Naive B cell (primary cell): ENCODE data around the gene TF. TPM values are rescaled to one million over a fixed set of nuclear protein-coding genes. Genes with fewer than 3 reads are reported as not detected.
A peak's percentile ranks its signal among the peaks of the same experiment; 100 is the strongest.

Experiments used
- ATAC-seq, 2 donors: fragments of 150-1000 bp; cut with Tn5 transposase; 2 replicates each; pipeline ENCODE4 v1.10.0; 2021; ENCODE audit warnings: low read depth in 2 of 2, mild to moderate bottlenecking in 2 of 2, moderate library complexity in 2 of 2
- DNase-seq: peaks from one replicate; pipeline ENCODE4 v3.0.0; 2022
- H3K27ac Mint-ChIP-seq, 6 donors: one replicate each; pipeline ENCODE4 v1.8.0; 2020 to 2022; ENCODE audit warnings: mild to moderate bottlenecking in 6 of 6, mixed read lengths in 6 of 6, moderate library complexity in 5 of 6, inconsistent platforms in 2 of 6
- H3K27me3 Mint-ChIP-seq, 3 donors: one replicate each; pipeline ENCODE4 v1.8.0; 2021 to 2022; ENCODE audit warnings: mixed read lengths in 3 of 3, mild to moderate bottlenecking in 1 of 3
- H3K36me3 Mint-ChIP-seq, 2 donors: one replicate each; pipeline ENCODE4 v1.8.0; 2020 to 2022; ENCODE audit warnings: mixed read lengths in 2 of 2, inconsistent platforms in 1 of 2, mild to moderate bottlenecking in 1 of 2
- H3K4me1 Mint-ChIP-seq, 3 donors: one replicate each; pipeline ENCODE4 v1.8.0; 2020 to 2022; ENCODE audit warnings: mixed read lengths in 3 of 3, inconsistent platforms in 1 of 3, mild to moderate bottlenecking in 1 of 3, moderate library complexity in 1 of 3
- H3K4me3 Mint-ChIP-seq, 8 donors: one replicate each; pipeline ENCODE4 v1.8.0; 2020 to 2022; ENCODE audit warnings: mild to moderate bottlenecking in 8 of 8, mixed read lengths in 8 of 8, moderate library complexity in 8 of 8, inconsistent platforms in 2 of 8
- H3K9me3 Mint-ChIP-seq, 7 donors: one replicate each; pipeline ENCODE4 v1.8.0; 2020 to 2022; ENCODE audit warnings: mixed read lengths in 7 of 7, mild to moderate bottlenecking in 5 of 7, inconsistent platforms in 2 of 7, moderate library complexity in 1 of 7
- polyA plus RNA-seq, 6 donors: library from polyadenylated mRNA; unstranded; fragments of 300-500 nt; fragmentation: Illumina TruSeq; gene quantifications; one replicate each; pipeline ENCODE4 v1.2.3, GENCODE V29; 2021; ENCODE audit warnings: low read depth in 6 of 6

TF gene
- polyA plus RNA-seq, 6 donors from 2014 or later = 0.24 to 0.29 TPM; not detected in 4

DNA sequence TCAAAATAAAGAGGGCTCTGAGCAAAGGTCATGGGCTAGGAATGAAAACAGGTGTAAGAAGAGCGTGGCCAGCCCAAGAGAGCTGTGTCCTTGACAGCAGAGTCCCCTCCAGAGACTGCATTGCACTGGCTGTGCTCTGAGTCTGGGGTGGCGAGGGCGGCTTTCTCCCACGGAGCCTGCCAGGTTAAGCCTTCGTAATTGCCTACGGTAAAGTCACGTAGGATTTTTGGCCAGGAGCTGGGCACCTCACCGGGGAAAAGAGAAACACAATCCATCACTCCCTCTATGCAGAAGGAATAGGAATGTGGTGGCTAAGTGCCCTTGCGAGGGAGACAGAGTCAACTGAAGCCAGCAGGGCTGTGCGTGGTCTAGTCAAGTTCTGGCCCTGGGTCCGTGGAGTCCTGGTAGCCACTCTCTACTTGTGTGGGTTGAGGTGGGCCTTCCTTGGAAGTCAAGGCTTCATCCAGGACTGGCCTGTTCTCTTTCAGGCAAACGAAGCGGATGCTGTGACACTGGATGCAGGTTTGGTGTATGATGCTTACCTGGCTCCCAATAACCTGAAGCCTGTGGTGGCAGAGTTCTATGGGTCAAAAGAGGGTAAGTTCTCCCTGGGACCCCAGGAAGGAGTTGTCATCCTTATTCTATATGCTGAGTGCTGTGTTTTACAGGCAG lies 7.0 kb downstream of the TF start:
- Mint-ChIP-seq H3K9me3 (no peaks in the 10 kb centered on the region), H3K4me1 (no peaks in the 10 kb centered on the region), H3K27ac (no peak overlapping the region), H3K4me3 (no peak overlapping the region), H3K36me3 (no peaks in the 10 kb centered on the region), H3K27me3 (peaks cover 24 to 52% (median 26%) of the 10 kb centered on the region in 3 donors)
- ATAC-seq (no peak), DNase-seq (no peak)

DNA sequence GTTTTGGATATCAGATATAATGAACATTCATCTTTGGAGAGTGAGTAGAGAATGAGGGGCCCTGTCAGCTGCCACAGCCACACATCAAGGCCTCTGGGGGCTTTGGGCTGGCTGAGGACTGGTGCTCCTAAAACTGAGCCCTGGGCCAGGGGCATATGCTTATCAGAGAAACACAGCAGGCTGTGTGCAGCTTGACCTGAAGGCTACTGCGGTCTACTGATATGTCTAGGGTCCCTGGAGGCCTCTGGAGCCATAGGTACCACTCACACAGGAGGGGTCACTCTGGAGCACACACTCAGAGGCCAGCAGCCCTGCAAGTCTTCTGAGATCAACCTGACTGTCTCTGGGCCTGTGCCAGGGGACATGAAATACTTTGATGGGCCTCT lies 7.6 kb downstream of the TF start:
- Mint-ChIP-seq H3K27me3 (peaks cover 26 to 56% (median 30%) of the 10 kb centered on the region in 3 donors), H3K27ac (no peak overlapping the region), H3K4me3 (no peak overlapping the region), H3K4me1 (no peaks in the 10 kb centered on the region), H3K36me3 (no peaks in the 10 kb centered on the region), H3K9me3 (no peaks in the 10 kb centered on the region)
- DNase-seq (no peak), ATAC-seq (no peak)

DNA sequence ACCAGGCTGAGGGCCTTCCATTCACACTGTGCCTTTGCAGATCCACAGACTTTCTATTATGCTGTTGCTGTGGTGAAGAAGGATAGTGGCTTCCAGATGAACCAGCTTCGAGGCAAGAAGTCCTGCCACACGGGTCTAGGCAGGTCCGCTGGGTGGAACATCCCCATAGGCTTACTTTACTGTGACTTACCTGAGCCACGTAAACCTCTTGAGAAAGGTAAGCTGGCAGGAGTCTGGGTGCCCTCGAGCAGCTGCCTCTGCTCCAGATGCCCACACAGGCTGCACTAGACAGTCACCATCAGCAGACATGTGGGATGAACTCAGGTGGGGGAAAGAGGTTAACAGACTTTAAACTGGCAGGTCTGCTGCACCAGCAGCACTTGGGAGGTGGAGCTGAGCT lies 8.3 kb downstream of the TF start:
- no peaks in the 10 kb centered on the region for H3K36me3 Mint-ChIP-seq
- H3K4me3 Mint-ChIP-seq = no peak overlapping the region
- H3K4me1 Mint-ChIP-seq = no peaks in the 10 kb centered on the region
- peak overlapping the region in 1 of 6 donors; percentile 65 for H3K27ac Mint-ChIP-seq
- peaks cover 26 to 53% (median 26%) of the 10 kb centered on the region in 3 donors for H3K27me3 Mint-ChIP-seq
- no peak for DNase-seq
- no peak for ATAC-seq
- no peaks in the 10 kb centered on the region for H3K9me3 Mint-ChIP-seq

DNA sequence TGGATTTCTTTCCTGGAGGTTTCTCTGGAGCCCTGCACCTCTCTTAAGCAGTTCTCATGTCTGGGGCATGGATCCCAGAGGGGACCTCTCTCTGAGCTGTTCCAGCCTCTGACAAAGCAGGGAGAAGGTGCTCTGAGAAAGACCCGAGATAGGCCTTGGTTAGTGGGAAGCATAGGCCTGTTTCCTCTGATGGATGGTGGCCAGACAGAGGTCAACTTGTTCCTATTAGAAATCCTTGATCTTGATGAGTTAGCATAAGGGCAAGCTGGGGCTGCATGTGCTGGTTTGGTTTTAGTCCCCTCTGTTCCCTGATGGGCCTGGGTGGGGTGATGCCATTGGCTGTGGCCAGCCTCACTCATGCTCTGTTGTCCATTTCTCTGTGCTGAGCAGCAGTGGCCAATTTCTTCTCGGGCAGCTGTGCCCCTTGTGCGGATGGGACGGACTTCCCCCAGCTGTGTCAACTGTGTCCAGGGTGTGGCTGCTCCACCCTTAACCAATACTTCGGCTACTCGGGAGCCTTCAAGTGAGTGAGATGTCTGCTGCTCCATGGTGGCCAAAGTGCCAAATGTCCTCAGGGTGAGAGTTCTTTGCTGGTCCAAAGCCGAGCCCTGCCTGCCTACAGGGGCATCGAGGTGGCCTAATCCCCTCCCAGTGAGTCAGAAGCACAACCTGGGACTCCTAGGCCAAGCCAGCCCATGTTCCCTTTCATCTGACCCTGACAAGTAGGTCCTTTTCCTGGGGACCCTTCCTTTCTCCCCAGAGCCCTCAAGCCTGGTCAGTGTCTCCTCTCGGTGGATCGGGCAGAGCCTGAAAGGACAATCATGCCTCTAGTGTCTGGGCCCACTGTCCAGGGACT lies 9.0 kb downstream of the TF start:
- H3K9me3 Mint-ChIP-seq = no peaks in the 10 kb centered on the region
- H3K4me1 Mint-ChIP-seq = no peaks in the 10 kb centered on the region
- ATAC-seq = no peak
- H3K27ac Mint-ChIP-seq = no peak overlapping the region
- peaks cover 18 to 46% (median 22%) of the 10 kb centered on the region in 3 donors for H3K27me3 Mint-ChIP-seq
- H3K4me3 Mint-ChIP-seq = no peak overlapping the region
- DNase-seq = no peak
- no peaks in the 10 kb centered on the region for H3K36me3 Mint-ChIP-seq

DNA sequence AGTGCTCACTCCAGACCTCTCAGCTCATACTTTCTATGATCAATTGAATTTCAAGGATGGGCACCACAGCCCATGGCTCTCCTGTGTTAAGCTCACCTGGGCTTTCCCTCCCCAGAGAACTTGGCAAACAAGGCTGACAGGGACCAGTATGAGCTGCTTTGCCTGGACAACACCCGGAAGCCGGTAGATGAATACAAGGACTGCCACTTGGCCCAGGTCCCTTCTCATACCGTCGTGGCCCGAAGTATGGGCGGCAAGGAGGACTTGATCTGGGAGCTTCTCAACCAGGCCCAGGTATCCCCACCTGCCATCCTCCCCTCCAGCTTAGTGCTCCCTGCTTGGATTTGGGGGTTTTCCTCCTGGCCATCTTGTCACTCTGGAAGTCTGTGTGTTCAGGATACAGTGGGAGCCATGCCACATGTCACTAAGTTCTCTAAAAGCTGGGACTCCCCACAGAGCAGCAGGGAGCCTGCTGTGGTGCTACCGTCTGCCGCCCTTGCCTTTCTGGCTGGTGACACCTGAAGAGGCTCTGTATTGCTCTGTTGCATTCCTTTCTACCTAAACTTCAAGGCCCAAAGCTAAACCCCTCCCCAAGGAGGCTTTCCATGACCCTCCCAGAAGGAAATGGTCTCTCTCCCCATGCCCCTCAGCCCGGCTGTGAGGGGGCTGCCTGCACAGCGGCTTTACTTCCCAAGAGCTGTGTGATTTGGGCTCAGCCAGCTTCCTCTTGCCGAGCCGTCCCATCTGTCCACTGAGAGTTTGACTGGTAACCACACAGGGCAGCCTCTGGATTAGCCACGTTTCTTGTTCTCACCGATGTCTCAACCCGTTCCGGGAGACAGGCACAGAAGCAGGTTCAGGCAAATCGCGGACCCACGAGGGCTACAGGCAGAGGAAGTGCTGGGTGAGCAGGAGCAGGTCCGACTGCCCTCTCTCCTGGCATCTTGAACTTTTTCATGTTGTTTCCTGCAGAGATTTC lies 10.8 kb downstream of the TF start:
- peaks cover 17 to 46% (median 18%) of the 10 kb centered on the region in 3 donors for H3K27me3 Mint-ChIP-seq
- H3K36me3 Mint-ChIP-seq = no peaks in the 10 kb centered on the region
- ATAC-seq (no peak), DNase-seq (no peak)
- no peaks in the 10 kb centered on the region for H3K9me3 Mint-ChIP-seq
- no peaks in the 10 kb centered on the region for H3K4me1 Mint-ChIP-seq
- H3K4me3 Mint-ChIP-seq = no peak overlapping the region
- no peak overlapping the region for H3K27ac Mint-ChIP-seq

DNA sequence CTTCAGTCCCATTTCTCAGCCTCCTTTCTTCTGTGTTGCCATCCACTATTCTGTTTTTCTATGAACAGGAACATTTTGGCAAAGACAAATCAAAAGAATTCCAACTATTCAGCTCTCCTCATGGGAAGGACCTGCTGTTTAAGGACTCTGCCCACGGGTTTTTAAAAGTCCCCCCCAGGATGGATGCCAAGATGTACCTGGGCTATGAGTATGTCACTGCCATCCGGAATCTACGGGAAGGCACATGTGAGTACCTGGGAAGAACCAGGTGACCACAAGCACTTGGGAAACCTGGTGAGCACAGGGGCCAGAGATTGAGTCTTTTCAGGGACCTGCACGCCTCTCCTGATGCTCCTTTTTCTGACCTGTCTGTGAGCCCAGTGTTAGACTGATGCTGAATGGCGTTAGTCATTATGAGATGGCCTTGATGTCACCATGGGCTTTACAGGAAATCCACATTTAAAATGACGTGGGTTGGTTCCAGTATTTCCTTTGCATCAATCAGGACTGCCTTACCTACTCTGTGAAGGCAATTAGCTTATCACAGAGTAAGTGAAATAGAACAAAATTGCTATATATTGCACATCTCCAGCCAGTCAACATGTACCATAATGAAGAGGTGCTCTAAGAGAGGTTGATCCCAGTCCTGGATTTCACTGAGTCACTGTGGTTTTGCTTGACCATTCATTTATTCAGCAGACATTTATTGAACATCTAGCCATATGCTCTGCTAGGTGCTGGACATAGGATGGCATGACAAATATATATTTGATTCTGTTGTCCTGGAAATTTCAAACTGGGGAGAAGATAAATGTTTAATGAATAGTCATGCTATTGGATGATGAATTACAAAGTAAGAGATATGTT lies 11.7 kb downstream of the TF start:
- Mint-ChIP-seq H3K9me3 (no peaks in the 10 kb centered on the region), H3K27ac (peak overlapping the region in 1 of 6 donors; percentile 10), H3K36me3 (no peaks in the 10 kb centered on the region), H3K27me3 (peaks cover 13 to 42% (median 18%) of the 10 kb centered on the region in 3 donors), H3K4me3 (no peak overlapping the region), H3K4me1 (no peaks in the 10 kb centered on the region)
- DNase-seq (no peak), ATAC-seq (no peak)

DNA sequence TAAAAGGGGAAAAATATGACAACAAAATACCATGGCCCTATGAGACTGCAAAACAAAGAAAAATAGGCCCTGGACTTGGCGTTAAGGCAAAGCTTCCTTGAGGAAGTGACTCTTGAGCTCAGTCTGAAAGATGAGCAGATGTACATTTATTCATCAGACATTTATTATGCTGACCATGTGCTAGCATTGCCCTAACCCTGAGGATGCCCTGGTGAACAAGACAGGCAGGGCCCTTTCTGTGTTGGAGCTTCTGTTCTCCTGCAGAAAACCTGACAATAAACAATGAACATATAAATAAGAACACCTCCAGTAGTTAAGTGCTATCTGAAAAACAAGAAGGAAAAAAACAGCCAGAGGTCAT lies 12.4 kb downstream of the TF start:
- Mint-ChIP-seq H3K4me3 (no peak overlapping the region), H3K27ac (peak overlapping the region in 1 of 6 donors; percentile 10), H3K27me3 (peaks cover 12 to 39% (median 18%) of the 10 kb centered on the region in 3 donors), H3K36me3 (no peaks in the 10 kb centered on the region), H3K4me1 (no peaks in the 10 kb centered on the region), H3K9me3 (no peaks in the 10 kb centered on the region)
- DNase-seq (no peak), ATAC-seq (no peak)

DNA sequence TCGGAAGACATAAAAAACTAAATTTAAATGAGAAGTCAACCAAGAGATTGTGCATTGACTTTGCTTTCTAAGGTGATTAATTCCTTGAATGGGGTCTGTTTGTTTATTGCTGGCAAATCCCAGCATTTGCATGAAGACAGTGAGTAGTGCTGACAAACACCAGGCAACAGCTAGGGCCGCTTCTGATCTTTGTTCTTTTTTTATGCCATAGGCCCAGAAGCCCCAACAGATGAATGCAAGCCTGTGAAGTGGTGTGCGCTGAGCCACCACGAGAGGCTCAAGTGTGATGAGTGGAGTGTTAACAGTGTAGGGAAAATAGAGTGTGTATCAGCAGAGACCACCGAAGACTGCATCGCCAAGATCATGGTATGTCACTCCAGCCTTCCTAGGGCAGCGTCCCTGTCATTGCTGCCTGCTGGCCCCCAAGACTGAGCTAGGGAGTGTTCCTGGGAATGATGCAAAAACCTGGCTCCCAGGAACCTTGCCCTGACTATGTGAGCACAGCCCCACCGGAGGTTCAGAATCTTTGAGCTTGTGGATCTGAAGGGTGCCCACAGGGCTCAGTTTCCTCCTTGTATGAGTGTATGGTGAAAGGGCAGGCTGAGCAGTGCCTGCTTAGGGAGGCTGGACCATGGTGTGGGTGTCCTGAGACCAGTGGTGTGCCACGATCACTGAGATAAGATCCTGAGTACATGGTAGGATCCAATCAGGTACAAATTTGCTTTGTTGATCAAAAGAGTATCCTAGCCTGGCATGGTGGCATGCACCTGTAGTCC lies 13.0 kb downstream of the TF start:
- DNase-seq (no peak), ATAC-seq (no peak)
- H3K27me3 Mint-ChIP-seq = peaks cover 16 to 45% (median 22%) of the 10 kb centered on the region in 3 donors
- H3K27ac Mint-ChIP-seq = no peak overlapping the region
- no peak overlapping the region for H3K4me3 Mint-ChIP-seq
- H3K4me1 Mint-ChIP-seq = no peaks in the 10 kb centered on the region
- no peaks in the 10 kb centered on the region for H3K36me3 Mint-ChIP-seq
- no peaks in the 10 kb centered on the region for H3K9me3 Mint-ChIP-seq

DNA sequence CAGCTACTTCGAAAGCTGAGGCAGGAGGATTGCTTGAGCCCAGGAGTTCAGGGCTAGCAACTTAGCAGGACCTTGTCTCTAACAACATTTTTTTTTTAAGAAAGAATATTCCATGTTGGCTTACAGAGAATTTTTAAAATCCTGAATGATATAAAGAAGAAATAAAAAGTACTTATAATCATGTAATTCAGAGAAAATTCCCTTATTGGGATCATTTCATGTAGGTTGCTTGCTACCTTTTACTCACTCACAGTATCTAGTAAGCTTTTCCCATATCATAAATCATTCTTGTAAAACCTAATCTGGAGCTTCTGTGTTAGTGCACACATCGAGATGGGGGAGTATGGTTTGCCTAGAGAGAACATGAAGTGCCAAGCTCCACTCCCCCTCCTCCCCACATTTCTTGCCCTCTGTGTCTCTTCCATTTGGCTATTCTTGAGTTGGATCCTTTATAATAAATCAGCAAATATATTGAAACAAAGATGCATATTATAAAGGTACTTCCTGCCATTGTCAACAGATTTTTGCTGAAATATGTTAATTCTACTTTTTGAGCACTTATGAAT lies 13.6 kb downstream of the TF start:
- no peak overlapping the region for H3K27ac Mint-ChIP-seq
- peaks cover 20 to 47% (median 29%) of the 10 kb centered on the region in 3 donors for H3K27me3 Mint-ChIP-seq
- ATAC-seq (no peak), DNase-seq (no peak)
- no peaks in the 10 kb centered on the region for H3K9me3 Mint-ChIP-seq
- no peaks in the 10 kb centered on the region for H3K36me3 Mint-ChIP-seq
- no peak overlapping the region for H3K4me3 Mint-ChIP-seq
- H3K4me1 Mint-ChIP-seq = no peaks in the 10 kb centered on the region

DNA sequence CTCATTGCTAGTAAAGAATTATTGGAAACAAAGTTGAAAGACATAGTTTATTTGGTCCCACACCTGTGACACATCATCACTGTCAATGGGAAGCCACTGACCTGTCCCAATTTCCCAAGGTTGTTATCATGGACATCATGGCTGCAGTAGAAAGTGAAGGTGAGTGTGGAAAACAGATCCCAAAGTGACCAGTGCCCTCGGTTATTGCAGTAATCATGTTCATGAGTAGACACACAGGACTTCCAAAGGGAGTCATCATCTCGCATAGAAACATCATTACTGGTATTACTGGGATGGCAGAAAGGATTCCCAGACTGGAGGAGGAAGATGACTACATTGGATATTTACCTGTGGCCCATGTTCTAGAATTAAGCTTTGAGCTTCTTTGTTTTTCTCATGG lies 14.7 kb downstream of the TF start:
- DNase-seq (no peak), ATAC-seq (no peak)
- Mint-ChIP-seq H3K9me3 (no peaks in the 10 kb centered on the region), H3K27ac (no peak overlapping the region), H3K36me3 (no peaks in the 10 kb centered on the region), H3K27me3 (peaks cover 26 to 40% (median 36%) of the 10 kb centered on the region in 3 donors), H3K4me1 (no peaks in the 10 kb centered on the region), H3K4me3 (no peak overlapping the region)

DNA sequence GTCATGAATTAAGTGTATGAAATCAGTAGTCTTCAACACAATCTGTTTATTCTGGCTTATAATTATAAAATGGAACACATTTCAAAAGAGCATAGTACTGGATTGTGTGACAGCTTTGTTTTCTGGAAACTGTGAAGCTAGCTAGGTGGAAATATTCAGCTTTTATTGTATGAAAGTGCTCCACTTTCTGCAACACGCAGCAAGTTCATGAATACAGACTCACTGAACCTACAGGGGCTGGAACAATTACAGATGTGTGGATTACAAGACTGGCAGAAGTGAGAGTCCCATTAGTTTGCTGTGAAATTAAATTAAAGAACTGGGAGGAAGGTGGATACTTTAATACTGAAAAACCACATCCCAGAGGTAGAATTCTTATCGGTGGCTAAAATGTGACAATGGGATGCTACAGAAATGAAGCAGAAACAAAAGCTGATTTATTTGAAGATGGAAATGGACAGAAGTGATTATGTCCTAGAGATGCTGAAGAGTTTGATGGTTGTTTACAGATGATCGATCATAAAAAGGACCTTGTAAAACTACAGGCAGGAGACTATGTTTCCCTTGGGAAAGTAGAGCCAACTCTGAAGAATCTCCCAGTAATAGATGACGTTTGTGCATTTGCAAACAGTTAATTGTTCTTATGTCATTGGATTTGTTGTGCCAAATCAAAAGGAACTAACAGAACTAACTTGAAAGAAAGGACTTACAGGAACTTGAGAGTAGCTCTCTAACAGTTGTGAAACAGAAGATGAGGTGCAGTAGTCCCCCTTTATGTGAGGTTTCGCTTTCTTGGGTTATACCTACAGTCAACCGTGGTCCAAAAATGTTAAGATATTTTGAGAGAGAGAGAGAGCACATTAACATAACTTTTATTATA lies 15.7 kb downstream of the TF start:
- DNase-seq (no peak), ATAC-seq (no peak)
- no peaks in the 10 kb centered on the region for H3K36me3 Mint-ChIP-seq
- H3K27me3 Mint-ChIP-seq = peaks cover 27 to 44% (median 31%) of the 10 kb centered on the region in 3 donors
- H3K4me3 Mint-ChIP-seq = no peak overlapping the region
- no peaks in the 10 kb centered on the region for H3K9me3 Mint-ChIP-seq
- H3K27ac Mint-ChIP-seq = no peak overlapping the region
- H3K4me1 Mint-ChIP-seq = no peaks in the 10 kb centered on the region
